ENCODE data around the gene RAB43.

The RAB43 gene

GRCh38 chr3:129046732-129047552 is 74.7 kb downstream of the RAB43 start:
- TF ChIP-seq ARNTL (CRISPR knock-in tag; IDR thresholded peaks at IDR 0.05; ENCODE audit: borderline replicate concordance, low read depth): no peak
- no peak for TF ChIP-seq RARB (CRISPR knock-in tag; IDR thresholded peaks at IDR 0.05)
- TF ChIP-seq ZFP30 (CRISPR knock-in tag; IDR thresholded peaks at IDR 0.05): no peak
- no peak for TF ChIP-seq ZFP3 (CRISPR knock-in tag; IDR thresholded peaks at IDR 0.05)
- no peak for TF ChIP-seq ESRRG (CRISPR knock-in tag; IDR thresholded peaks at IDR 0.05)
- TF ChIP-seq TOX (CRISPR knock-in tag; IDR thresholded peaks at IDR 0.05; ENCODE audit: borderline replicate concordance): no peak
- no peak for TF ChIP-seq POU6F1 (CRISPR knock-in tag; IDR thresholded peaks at IDR 0.05; ENCODE audit: borderline replicate concordance, low read depth)
- no peak for TF ChIP-seq CREB5 (CRISPR knock-in tag; IDR thresholded peaks at IDR 0.05; ENCODE audit: low read depth)
- TF ChIP-seq PPARA (CRISPR knock-in tag; IDR thresholded peaks at IDR 0.05; ENCODE audit: borderline replicate concordance): no peak
- TF ChIP-seq TCF4 (CRISPR knock-in tag; IDR thresholded peaks at IDR 0.05; ENCODE audit: borderline replicate concordance): no peak
- TF ChIP-seq OSR1 (CRISPR knock-in tag; IDR thresholded peaks at IDR 0.05): no peak
- no peak for TF ChIP-seq ZNF565 (CRISPR knock-in tag; conservative IDR thresholded peaks at IDR 0.05; ENCODE audit: low read depth)
- TF ChIP-seq PATZ1 (CRISPR knock-in tag; IDR thresholded peaks at IDR 0.05; ENCODE audit: borderline replicate concordance): no peak
- no peak for TF ChIP-seq SNAI2 (CRISPR knock-in tag; IDR thresholded peaks at IDR 0.05)
- no peak for TF ChIP-seq ZC3H10 (CRISPR knock-in tag; IDR thresholded peaks at IDR 0.05)
- no peak for TF ChIP-seq ZNF70 (CRISPR knock-in tag; IDR thresholded peaks at IDR 0.05)
- no peak for ATAC-seq

- TF ChIP-seq PPARA (CRISPR knock-in tag; IDR thresholded peaks at IDR 0.05; ENCODE audit: borderline replicate concordance) (no peak), ISL1 (CRISPR knock-in tag; IDR thresholded peaks at IDR 0.05) (no peak), ZC3H10 (CRISPR knock-in tag; IDR thresholded peaks at IDR 0.05) (no peak), ZNF70 (CRISPR knock-in tag; IDR thresholded peaks at IDR 0.05) (no peak), GLIS3 (CRISPR knock-in tag; IDR thresholded peaks at IDR 0.05) (no peak), TCF4 (CRISPR knock-in tag; IDR thresholded peaks at IDR 0.05; ENCODE audit: borderline replicate concordance) (no peak), ARNTL (CRISPR knock-in tag; IDR thresholded peaks at IDR 0.05; ENCODE audit: borderline replicate concordance, low read depth) (no peak), PATZ1 (CRISPR knock-in tag; IDR thresholded peaks at IDR 0.05; ENCODE audit: borderline replicate concordance) (no peak), ZFP30 (CRISPR knock-in tag; IDR thresholded peaks at IDR 0.05) (no peak), ESRRG (CRISPR knock-in tag; IDR thresholded peaks at IDR 0.05) (no peak), TOX (CRISPR knock-in tag; IDR thresholded peaks at IDR 0.05; ENCODE audit: borderline replicate concordance) (no peak), CSDC2 (CRISPR knock-in tag; IDR thresholded peaks at IDR 0.05) (no peak), SNAI2 (CRISPR knock-in tag; IDR thresholded peaks at IDR 0.05) (no peak), RARB (CRISPR knock-in tag; IDR thresholded peaks at IDR 0.05) (no peak), ZNF8 (CRISPR knock-in tag; IDR thresholded peaks at IDR 0.05) (no peak), BACH2 (CRISPR knock-in tag; IDR thresholded peaks at IDR 0.05; ENCODE audit: borderline replicate concordance) (no peak)
- no peak for ATAC-seq
These were observed 75.4 kb downstream of the RAB43 start for GRCh38 chr3:129046037-129046731.

GRCh38 chr3:129045675-129046036 is 75.9 kb downstream of the RAB43 start:
- TF ChIP-seq CREB5 (CRISPR knock-in tag; IDR thresholded peaks at IDR 0.05; ENCODE audit: low read depth): no peak
- no peak for ATAC-seq

Data from SK-N-SH treated with all-trans-retinoic acid at 6 μM for 48 hours (cell line).